GM21515 (cell line): ENCODE results near the gene FBXL7.
"Not testable (repeated sequence)": the region's sequence is repeated elsewhere in the genome, so short reads cannot be mapped to it uniquely, and the experiment has no call there.

Experiments
- ATAC-seq: cut with Tn5 transposase; IDR thresholded peaks from one replicate; pipeline ENCODE4 v1.9.1; 2021; ENCODE audit not compliant: unreplicated experiment

Gene FBXL7

DNA sequence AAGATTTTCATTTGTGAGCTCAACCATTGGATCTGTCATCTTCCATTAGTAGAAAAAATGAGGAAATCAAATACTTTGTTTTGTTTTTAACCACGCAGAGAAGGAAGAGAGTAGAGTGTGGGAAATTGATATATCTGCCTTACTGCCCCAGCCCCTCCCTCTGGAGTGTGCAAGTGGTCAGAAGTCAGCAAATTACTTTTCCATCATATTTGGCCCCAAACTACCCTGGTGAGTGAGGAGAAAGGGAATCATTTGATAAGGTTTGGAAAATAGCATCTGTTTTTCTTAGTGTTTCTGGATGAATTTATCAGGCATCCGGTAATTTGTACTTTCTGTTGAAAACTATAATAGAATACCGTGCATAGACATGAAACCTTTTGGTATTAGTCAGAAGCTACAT, 352.2 kb downstream of the FBXL7 start:
- no peak for ATAC-seq

DNA sequence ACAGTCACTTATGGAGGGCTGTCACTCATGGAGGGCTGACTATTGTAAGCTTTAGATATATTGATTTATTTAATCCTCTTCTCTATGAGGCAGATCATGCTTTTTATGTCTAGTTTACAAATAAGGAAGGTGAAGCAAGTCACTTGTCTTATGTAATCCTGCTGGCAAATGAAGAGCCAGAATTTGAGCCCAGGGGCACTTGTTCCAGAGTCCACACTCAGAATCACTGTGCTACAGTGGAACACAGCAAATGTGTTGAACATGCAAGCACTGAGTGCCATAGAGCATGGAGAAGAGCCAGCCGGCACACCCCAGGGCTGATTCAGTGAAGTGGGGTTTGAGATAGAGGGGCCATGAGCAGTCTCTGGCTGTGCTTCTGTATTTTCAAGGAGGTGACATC, 353.0 kb downstream of the FBXL7 start:
- ATAC-seq = no peak

DNA sequence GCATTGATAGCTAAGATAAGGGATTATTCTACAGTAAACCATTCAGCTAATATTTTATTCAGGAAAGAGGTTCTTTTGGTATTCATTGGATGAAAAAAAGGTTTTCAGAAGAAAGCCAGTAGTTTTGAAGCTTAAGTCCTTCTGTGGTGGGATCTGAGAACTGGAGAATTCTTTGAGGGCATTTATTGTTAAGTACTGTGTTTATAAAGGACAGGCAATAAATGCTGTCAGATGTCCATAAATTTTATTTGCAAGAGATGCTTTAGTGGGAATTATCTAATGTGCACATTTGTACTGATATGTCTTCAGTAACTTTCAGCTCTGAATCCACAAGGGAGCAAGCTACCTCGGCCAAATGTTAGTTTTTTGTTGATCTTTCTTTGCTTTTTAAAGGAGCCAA, 358.3 kb downstream of the FBXL7 start:
- ATAC-seq = no peak

GRCh38 chr5:15864536-15865215, 364.7 kb downstream of the FBXL7 start:
- ATAC-seq = no peak

GRCh38 chr5:15872259-15872658, 372.3 kb downstream of the FBXL7 start:
- ATAC-seq = not testable (repeated sequence)

- no peak for ATAC-seq
These were observed 377.9 kb downstream of the FBXL7 start for GRCh38 chr5:15877914-15878313.

DNA sequence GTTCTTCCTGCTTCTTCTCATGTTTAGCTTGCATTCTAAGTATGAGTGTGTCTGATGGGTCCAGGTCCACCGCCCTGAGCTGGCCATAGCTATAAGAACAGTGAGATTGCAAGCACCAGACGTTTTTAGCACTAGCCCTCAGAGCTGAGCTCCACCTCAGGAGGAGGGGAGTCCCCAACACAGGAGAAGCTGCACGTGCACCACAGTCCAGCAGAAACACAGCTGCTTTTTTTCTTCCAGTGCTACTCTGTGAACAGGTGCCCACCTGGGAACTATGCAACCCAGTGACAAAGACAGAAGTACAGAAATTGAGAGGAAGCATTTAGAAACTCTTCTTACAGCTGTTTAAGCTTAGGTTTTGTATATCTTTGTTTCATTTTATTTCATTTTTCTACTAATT, 380.2 kb downstream of the FBXL7 start:
- ATAC-seq = no peak

DNA sequence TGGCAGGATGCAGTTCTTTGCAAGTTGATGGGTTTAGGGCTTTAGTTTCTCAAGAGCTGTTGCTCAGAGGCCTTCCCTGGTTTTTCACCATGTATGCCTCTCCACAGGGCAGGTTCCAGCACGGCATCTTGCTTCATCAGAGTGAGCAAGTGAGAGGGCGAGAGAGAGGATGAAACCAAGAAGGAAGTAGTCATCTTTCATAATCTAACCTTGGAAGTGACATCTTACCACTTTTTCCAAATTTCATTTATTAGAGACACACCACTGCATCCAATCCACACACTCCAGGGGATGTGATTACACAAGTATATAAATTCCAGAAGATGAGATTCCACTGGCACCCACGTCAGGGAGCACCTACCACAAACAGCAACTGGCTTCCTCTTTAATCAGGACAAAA, 385.2 kb downstream of the FBXL7 start:
- ATAC-seq = no peak

- no peak for ATAC-seq
These were observed 386.2 kb downstream of the FBXL7 start for GRCh38 chr5:15886156-15886555.

DNA sequence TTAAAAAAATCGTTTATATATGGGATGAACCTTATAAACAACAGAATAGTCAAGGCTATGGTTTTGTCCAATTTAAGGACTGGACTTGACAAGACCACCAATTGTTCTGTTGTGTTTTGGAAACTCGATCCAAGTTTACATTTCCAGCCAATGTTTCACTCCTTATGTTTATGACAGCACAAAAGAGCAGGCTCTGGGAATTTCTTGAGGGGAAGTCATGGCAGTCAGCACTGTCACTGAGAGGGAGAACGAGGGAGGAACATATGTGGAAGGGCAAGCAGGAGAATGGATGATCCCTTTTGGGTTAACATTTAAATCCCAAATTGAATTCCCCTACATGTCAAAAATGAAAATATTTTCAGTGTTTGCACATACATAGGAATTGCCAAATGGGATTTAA, 387.1 kb downstream of the FBXL7 start:
- ATAC-seq = no peak

DNA sequence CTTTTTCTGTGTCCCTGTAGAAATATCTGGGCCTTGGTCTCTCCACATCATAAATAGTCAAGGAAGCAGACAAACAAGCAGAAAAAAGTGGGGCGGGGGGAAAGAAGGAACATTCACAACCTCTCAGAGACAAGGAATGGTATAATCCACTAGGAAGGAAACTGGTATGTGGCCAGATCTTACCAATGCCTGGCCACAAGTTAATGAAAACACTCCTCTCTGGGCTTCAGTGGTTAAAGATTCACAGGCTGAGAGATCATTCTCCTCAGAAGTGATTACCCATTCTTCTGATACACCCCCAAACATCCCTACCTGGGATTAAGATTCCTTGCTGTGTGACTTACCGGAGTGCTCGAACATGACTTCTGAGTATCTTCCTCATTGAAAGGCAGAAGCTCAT, 389.0 kb downstream of the FBXL7 start:
- no peak for ATAC-seq

GRCh38 chr5:15893866-15894265, 393.9 kb downstream of the FBXL7 start:
- ATAC-seq = no peak

DNA sequence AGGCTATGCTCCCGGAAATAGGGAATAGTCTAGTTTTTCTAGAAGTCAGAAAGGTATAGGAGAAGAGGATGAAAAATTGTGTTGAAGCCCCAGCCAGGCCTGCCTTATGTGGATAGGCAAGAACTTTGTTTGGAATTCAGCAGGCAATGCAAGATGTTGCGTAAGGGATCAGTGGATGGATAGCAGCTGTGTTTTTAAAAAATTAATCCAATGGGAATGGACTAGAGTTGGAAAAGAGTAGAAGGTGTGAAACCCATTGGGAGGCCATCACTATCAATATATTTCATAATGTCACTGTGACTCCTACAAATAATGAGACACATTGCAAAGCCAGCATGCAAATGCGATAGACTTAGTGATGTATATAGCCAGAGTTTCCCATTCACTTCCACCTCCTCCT, 397.7 kb downstream of the FBXL7 start:
- ATAC-seq = no peak

DNA sequence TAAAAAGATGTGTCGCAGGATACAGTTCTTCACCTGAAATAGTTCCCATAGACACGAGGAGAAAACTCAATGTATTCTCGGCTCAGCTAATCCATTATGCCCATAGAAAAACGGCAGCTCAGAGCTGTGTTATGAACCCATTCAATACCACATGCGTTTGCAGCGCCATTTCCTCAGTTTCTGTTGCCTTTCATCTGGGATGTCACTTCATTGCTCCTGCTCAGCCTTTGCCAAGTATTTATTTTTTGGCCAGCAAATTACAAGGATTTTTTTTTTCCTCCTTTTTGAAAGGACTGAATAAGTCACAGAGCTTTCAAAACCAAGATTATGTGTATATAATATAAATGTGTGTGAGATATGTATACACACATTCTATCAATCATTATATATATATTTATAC, 398.7 kb downstream of the FBXL7 start:
- ATAC-seq = no peak

GRCh38 chr5:15899481-15899880, 399.5 kb downstream of the FBXL7 start:
- ATAC-seq = no peak

DNA sequence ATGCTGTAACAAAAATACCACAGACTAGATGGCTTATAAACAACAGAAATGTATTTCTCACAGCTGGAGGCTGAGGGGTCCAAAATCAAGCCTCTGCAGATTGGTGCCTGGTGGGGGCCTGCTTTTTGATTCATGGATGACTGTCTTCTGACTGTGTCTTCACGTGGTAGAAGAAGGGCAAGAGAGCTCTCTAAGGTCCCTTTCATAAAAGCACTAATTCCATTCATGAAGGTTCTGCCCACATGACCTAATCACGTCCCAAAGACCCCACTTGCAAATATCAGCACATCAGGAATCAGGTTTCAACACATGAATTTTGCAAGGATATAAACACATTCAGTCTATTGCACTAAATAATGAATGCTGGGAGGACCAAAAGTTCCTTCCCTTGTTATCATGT, 401.2 kb downstream of the FBXL7 start:
- no peak for ATAC-seq

DNA sequence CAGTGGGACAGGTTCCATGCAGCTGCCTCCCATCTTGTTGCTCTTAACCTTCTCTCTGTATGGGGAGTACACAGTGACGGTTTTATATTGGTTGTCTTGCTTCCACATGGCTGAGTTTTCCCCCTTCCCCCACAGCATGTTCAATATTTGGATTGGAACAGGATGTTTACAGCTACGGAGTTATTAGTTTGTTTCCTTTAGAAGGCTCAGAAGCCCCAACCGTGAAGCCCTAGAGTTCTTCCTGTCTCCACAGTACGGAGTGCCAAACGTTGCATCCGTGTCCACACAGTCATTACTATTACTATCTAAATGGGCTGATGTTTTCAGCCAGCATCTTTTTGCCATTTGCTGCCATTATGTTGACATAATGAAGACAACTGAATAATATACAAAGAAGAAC, 402.1 kb downstream of the FBXL7 start:
- ATAC-seq = no peak

- ATAC-seq = no peak
These were observed 405.2 kb downstream of the FBXL7 start for GRCh38 chr5:15904899-15905830.

DNA sequence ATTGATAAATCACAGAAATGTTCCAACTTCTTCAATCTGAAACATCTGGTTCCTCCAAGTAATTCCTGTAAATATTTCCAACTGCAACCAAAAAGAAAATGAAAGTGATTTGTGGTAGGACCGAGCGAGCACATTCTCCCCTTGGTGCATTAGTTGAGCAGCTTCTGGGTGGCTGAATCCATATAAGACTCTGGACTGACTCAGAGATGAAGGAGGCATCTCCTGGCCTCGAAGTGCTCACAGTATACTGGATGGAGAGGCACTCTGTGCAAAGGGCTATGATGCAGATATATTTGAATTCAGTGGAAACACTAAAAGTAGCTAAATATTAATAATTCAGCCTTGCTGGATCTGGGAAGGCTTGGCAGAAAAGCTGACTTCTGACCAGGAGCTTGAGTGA, 414.7 kb downstream of the FBXL7 start:
- ATAC-seq = no peak

DNA sequence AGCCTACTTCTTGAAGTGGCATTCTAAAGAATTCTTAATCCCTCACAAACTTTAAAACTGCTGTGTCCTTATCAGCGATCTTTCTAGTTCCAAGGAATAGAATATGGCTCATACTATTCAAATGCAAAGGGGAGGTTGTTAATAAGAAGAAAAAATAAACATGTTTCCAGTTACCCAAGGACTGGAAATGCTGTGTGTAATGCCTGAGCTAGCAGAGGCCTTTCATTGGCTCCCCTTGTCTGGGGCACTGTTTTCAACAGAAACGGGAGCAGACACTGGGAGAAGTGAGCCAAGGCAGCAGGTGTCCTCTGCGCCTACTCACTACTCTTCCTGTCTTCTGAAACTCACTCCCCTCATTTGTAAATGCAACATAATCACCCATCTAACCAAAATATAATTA, 426.6 kb downstream of the FBXL7 start:
- ATAC-seq = no peak

GRCh38 chr5:15927710-15928380, 427.9 kb downstream of the FBXL7 start:
- no peak for ATAC-seq
